Endothelial cell of umbilical vein (primary cell): ENCODE data around the gene WDR18. TPM values are rescaled to one million over a fixed set of nuclear protein-coding genes. Genes with fewer than 3 reads are reported as not detected.

ENCODE experiments used
- BruUV-seq: library from RNA; stranded (reverse); fragments of 400-500 nt; replicated peaks from 2 replicates; lab custom pipeline; 2021; lab: Mats Ljungman, UMichigan
- CTCF ChIA-PET: fragments of 300-600, 350-600 bp; sonication (Branson Sonifier 250); formaldehyde crosslinking; loops from one replicate; lab custom pipeline; 2021; ENCODE audit warnings: antibody characterized with exemption, inconsistent platforms; lab: Charles Lee
- POLR2A ChIA-PET: fragments of 300-600, 350-600 bp; sonication (Branson Sonifier 250); formaldehyde crosslinking; loops from one replicate; lab custom pipeline; 2021; ENCODE audit warnings: antibody characterized with exemption, inconsistent platforms; lab: Charles Lee
- DNase-seq: peaks from one replicate; pipeline ENCODE4 v3.0.0-alpha.2; 2011; ENCODE audit warnings: low read depth, low spot score
- FAIRE-seq: peaks from 2 replicates; lab custom pipeline; 2011; peaks lifted over from hg19 to GRCh38; lab: Jason Lieb, UNC
- H2AFZ ChIP-seq: 2 replicates; pipeline ENCODE4 v1.6.0; 2012; ENCODE audit warnings: low read depth, low read length, control low read depth, inconsistent platforms
- H3K27ac ChIP-seq: 2 replicates; pipeline ENCODE4 v1.5.1; 2011; ENCODE audit warnings: low read depth, mild to moderate bottlenecking, control low read depth, low read length, moderate library complexity; ENCODE audit not compliant: insufficient read depth
- H3K27me3 ChIP-seq, 2 experiments: 2 replicates each; pipeline versions ENCODE4 v1.6.0 to v1.6.1; 2011; ENCODE audit warnings: low read length in 2 of 2, mixed read lengths in 1 of 2; ENCODE audit not compliant: control insufficient read depth in 2 of 2, insufficient read depth in 2 of 2
- H3K36me3 ChIP-seq, 2 experiments: 2 replicates in 1 of 2; 3 replicates in 1 of 2; pipeline ENCODE4 v1.5.1; 2011; ENCODE audit warnings: low read length in 2 of 2, mild to moderate bottlenecking in 1 of 2, moderate library complexity in 1 of 2; ENCODE audit not compliant: control insufficient read depth in 2 of 2, insufficient read depth in 2 of 2; ENCODE audit errors: extremely low read depth in 1 of 2
- H3K4me1 ChIP-seq: 3 replicates; pipeline ENCODE4 v1.5.1; 2011; ENCODE audit warnings: mild to moderate bottlenecking, low read length; ENCODE audit not compliant: control insufficient read depth, insufficient read depth; ENCODE audit errors: extremely low read depth
- H3K4me2 ChIP-seq: 2 replicates; pipeline ENCODE4 v1.6.1; 2011; ENCODE audit warnings: low read length, control low read depth, mixed read lengths; ENCODE audit not compliant: insufficient read depth
- H3K4me3 ChIP-seq, 3 experiments: fragments of 200-600 bp in 1 of 3; sonication (generic), shearing (Covaris generic) in 1 of 3; replicated peaks in 1 of 3; 2 replicates each; pipeline ENCODE4 v1.5.1; 2011 to 2016; ENCODE audit warnings: control low read depth in 3 of 3, low read length in 3 of 3, mild to moderate bottlenecking in 2 of 3, inconsistent platforms in 1 of 3, low read depth in 1 of 3, moderate library complexity in 1 of 3; ENCODE audit not compliant: insufficient read depth in 1 of 3
- H3K79me2 ChIP-seq: 2 replicates; pipeline ENCODE4 v1.6.0; 2012; ENCODE audit warnings: low read length, inconsistent platforms; ENCODE audit not compliant: control insufficient read depth, insufficient read depth
- H3K9ac ChIP-seq: replicated peaks from 2 replicates; pipeline ENCODE3; 2011; ENCODE audit warnings: low read length, control low read depth; ENCODE audit not compliant: insufficient read depth; ENCODE audit errors: extremely low read depth
- H3K9me1 ChIP-seq: replicated peaks from 3 replicates; pipeline ENCODE4 v1.6.0; 2011; ENCODE audit warnings: mild to moderate bottlenecking, low read length; ENCODE audit not compliant: control insufficient read depth, insufficient read depth; ENCODE audit errors: extremely low read depth
- H3K9me3 ChIP-seq: replicated peaks from 2 replicates; pipeline ENCODE4 v1.5.1; 2012; ENCODE audit warnings: low read length, inconsistent platforms; ENCODE audit not compliant: control insufficient read depth, insufficient read depth
- H4K20me1 ChIP-seq: replicated peaks from 2 replicates; pipeline ENCODE3; 2011; ENCODE audit warnings: mild to moderate bottlenecking, low read length; ENCODE audit not compliant: control insufficient read depth, insufficient read depth; ENCODE audit errors: extremely low read depth
- JUN ChIP-seq: IDR thresholded peaks from 2 replicates; pipeline ENCODE4 v1.6.1; 2011; ENCODE audit warnings: borderline replicate concordance, low read depth; ENCODE audit not compliant: insufficient read length, insufficient read depth
- MYC ChIP-seq: IDR thresholded peaks from one replicate; pipeline ENCODE4 v1.6.1; 2011; ENCODE audit warnings: mild to moderate bottlenecking, low read depth, low read length
- POLR2AphosphoS5 ChIP-seq: IDR thresholded peaks from 2 replicates; pipeline ENCODE4 v1.6.1; 2012; ENCODE audit warnings: low read depth, mild to moderate bottlenecking, control low read depth, low read length, moderate library complexity; ENCODE audit not compliant: insufficient read depth
- dilution Hi-C: fragments of 300-500 bp; cut with MboI; formaldehyde crosslinking; loops from one replicate; pipeline ENCODE4 v1.15.0; 2019; ENCODE audit warnings: low sequenced_read_pairs; ENCODE audit not compliant: extremely low pct_ligation_motif_present
- intact Hi-C: fragments of 100-400 bp; cut with micrococcal nuclease; formaldehyde crosslinking; loops from one replicate; pipeline ENCODE4 v1.10.0; 2022
- polyA plus RNA-seq, 4 experiments: library from polyadenylated mRNA; depleted of rRNA in 3 of 4; stranded (reverse) in 3 of 4; unstranded in 1 of 4; fragments of >200 nt; gene quantifications; 2 replicates each; pipeline versions ENCODE4 v1.2.1 to v1.2.3, GENCODE V29; 2011 to 2012; ENCODE audit warnings: missing spikeins in 1 of 4
- total RNA-seq: library from RNA; stranded (reverse); gene quantifications from 2 replicates; pipeline ENCODE4 v1.2.3, GENCODE V29; 2021

Gene WDR18
- total and polyA plus RNA-seq, 2 donors (not counting 3 experiments of a cell fraction or from before 2014, with no cell fraction given), result 54.8 to 102 TPM

DNA sequence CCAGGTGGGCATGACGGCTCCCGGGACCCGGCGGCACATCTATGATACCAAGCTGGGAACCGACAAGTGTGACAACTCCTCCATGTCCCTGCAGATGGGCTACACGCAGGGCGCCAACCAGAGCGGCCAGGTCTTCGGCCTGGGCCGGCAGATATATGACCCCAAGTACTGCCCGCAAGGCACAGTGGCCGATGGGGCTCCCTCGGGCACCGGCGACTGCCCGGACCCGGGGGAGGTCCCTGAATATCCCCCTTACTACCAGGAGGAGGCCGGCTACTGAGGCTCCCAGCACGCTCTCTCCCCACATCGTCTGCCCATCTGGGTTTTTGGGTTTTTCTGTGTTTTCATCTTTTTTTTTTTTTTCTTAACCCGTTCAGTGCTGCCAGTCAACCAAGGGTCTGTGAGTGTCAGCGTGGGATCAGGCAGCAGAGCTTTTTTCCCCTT lies 53.5 kb downstream of the WDR18 start:
- Histone ChIP-seq H3K4me3 (no peak overlapping the region), H3K27me3 (no peaks in the 10 kb centered on the region), H3K4me1 (peaks cover 25% of the 10 kb centered on the region), H3K79me2 (peaks cover 2% of the 10 kb centered on the region), H3K27ac (peak overlapping the region; percentile 27), H2AFZ (no peak overlapping the region), H3K36me3 (peaks cover 11 to 15% of the 10 kb centered on the region in 2 experiments), H3K9me3 (no peaks in the 10 kb centered on the region), H3K9ac (no peak overlapping the region), H4K20me1 (no peaks in the 10 kb centered on the region), H3K9me1 (no peaks in the 10 kb centered on the region), H3K4me2 (no peak overlapping the region)
- intact Hi-C loops (no loop called here), dilution Hi-C loops (no loop called here)
- FAIRE-seq (peak; percentile 12), DNase-seq (no peak)
- TF ChIP-seq MYC, result no peak
- TF ChIP-seq POLR2AphosphoS5, result no peak
- CTCF ChIA-PET, result interaction anchor here (1.5 kb wide), 1 partner anchor 37 kb away, joined by 5 read pairs; the partner anchor contains the start of gene GRIN3B
- BruUV-seq, result no TSS peak
- POLR2A ChIA-PET, result interaction anchor here (1.8 kb wide), 1 partner anchor 11 kb away, joined by 5 read pairs; the partner anchor contains the start of gene CNN2

DNA sequence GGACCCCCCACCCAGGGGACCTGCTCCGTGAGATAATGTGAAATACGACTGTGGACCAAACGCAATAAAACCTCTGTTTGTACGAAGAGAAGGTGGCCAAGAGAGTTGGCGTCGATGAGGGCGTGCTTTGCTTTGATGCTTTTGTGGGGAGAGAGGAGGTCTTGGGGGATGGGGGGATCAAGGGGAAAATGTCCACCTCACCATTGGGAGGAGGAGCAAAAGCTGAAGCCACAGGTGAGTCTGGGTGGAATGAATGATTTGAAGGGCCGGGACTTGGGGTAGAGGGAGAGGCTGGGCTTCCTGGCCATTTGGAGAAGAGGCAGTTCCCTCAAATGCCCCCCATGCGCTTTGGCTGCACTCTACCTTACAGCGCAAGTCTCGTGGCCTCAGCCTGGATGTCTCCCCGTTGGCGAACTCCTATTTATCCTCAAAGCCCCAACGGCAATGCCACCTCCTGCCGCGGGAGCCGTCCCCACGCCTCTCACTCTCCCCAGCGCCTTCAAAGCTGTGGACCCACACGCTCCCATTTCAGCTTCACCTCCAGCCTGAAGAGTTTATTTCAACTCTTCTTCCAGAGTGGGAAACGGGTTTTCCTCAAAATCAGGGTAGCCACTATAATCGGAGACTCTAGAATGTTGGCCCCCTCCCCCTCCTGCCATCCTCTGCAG lies 55.0 kb downstream of the WDR18 start:
- Histone ChIP-seq H3K4me1 (peaks cover 25% of the 10 kb centered on the region), H3K27me3 (no peaks in the 10 kb centered on the region), H3K9me3 (no peaks in the 10 kb centered on the region), H2AFZ (no peak overlapping the region), H3K9me1 (no peaks in the 10 kb centered on the region), H4K20me1 (no peaks in the 10 kb centered on the region), H3K4me3 (no peak overlapping the region), H3K36me3 (peaks cover 11 to 12% of the 10 kb centered on the region in 2 experiments), H3K9ac (no peak overlapping the region), H3K4me2 (no peak overlapping the region), H3K79me2 (no peaks in the 10 kb centered on the region), H3K27ac (no peak overlapping the region)
- intact Hi-C loops, result no loop called here
- POLR2A ChIA-PET, result interaction anchor here (1.1 to 1.7 kb wide), 2 partner anchors 11 to 65 kb away, joined by 3 to 36 read pairs; partner anchors contain the start of gene CNN2
- DNase-seq (no peak), FAIRE-seq (no peak)
- CTCF ChIA-PET, result interaction anchor here (0.8 to 2.7 kb wide), 4 partner anchors 10 to 28 kb away, joined by 3 to 10 read pairs (median 6); partner anchors contain the start of genes ARHGAP45, CNN2 and RNU6-2
- BruUV-seq, result no TSS peak
- TF ChIP-seq JUN (no peak), POLR2AphosphoS5 (no peak)
- dilution Hi-C loops, result no loop called here
